ENCODE data around the gene PTGR3. TPM values are rescaled to one million over a fixed set of nuclear protein-coding genes. Genes with fewer than 3 reads are reported as not detected.

PTGR3 gene
- total RNA-seq, 1 experiment from 2014 or later: 8.2 TPM

- intact Hi-C loops (cut with micrococcal nuclease): no loop called here
- DNase-seq (no peak), ATAC-seq (no peak)
- ChIA-PET POLR2A (ENCODE audit: unreplicated experiment) (no interaction called here), CTCF (no interaction called here)
- peaks cover 21% of the 10 kb centered on the region for H3K4me1 ChIP-seq (ENCODE audit: insufficient read depth, low read length)
- H3K4me2 ChIP-seq (ENCODE audit: low read length): no peak overlapping the region
- H3F3A ChIP-seq (ENCODE audit: low read length, unreplicated experiment): no peaks in the 10 kb centered on the region
- H3K27ac ChIP-seq (ENCODE audit: low read length): no peak overlapping the region
- no peak for TF ChIP-seq EZH2 (IDR thresholded peaks at IDR 0.05; ENCODE audit: low read length, unreplicated experiment)
- TF ChIP-seq EZH2phosphoT487 (IDR thresholded peaks at IDR 0.05; ENCODE audit: borderline replicate concordance, low read length): no peak
- TF ChIP-seq, protein P1, sequence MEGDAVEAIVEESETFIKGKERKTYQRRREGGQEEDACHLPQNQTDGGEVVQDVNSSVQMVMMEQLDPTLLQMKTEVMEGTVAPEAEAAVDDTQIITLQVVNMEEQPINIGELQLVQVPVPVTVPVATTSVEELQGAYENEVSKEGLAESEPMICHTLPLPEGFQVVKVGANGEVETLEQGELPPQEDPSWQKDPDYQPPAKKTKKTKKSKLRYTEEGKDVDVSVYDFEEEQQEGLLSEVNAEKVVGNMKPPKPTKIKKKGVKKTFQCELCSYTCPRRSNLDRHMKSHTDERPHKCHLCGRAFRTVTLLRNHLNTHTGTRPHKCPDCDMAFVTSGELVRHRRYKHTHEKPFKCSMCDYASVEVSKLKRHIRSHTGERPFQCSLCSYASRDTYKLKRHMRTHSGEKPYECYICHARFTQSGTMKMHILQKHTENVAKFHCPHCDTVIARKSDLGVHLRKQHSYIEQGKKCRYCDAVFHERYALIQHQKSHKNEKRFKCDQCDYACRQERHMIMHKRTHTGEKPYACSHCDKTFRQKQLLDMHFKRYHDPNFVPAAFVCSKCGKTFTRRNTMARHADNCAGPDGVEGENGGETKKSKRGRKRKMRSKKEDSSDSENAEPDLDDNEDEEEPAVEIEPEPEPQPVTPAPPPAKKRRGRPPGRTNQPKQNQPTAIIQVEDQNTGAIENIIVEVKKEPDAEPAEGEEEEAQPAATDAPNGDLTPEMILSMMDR (conservative IDR thresholded peaks at IDR 0.05; ENCODE audit: low read depth, low read length): no peak
- no peak overlapping the region for H3K9ac ChIP-seq (ENCODE audit: low read length)
- no peaks in the 10 kb centered on the region for H3K9me3 ChIP-seq (ENCODE audit: low read length)
- H2AFZ ChIP-seq (ENCODE audit: low read length): no peak overlapping the region
- no TSS peak for BruUV-seq (replicated peaks)
- no peaks in the 10 kb centered on the region for H3K9me2 ChIP-seq (replicated peaks; ENCODE audit: low read length)
- H3K27me3 ChIP-seq (ENCODE audit: low read length): no peaks in the 10 kb centered on the region
- no peaks in the 10 kb centered on the region for H3K36me3 ChIP-seq (ENCODE audit: low read depth, low read length)
- H3K79me2 ChIP-seq (ENCODE audit: low read length): peaks cover 55% of the 10 kb centered on the region
- no peaks in the 10 kb centered on the region for H4K20me1 ChIP-seq (ENCODE audit: low read length)
- H3K4me3 ChIP-seq (ENCODE audit: low read length): no peak overlapping the region
Observed at GRCh38 chr18:75216911-75217689, 8.2 kb upstream of the PTGR3 start.

- no peak overlapping the region for H3K4me3 ChIP-seq (ENCODE audit: low read length)
- H3K27ac ChIP-seq (ENCODE audit: low read length): no peak overlapping the region
- H3K9ac ChIP-seq (ENCODE audit: low read length): no peak overlapping the region
- intact Hi-C loops (cut with micrococcal nuclease): no loop called here
- H3K4me1 ChIP-seq (ENCODE audit: insufficient read depth, low read length): peaks cover 21% of the 10 kb centered on the region
- no peaks in the 10 kb centered on the region for H3K9me3 ChIP-seq (ENCODE audit: low read length)
- no peaks in the 10 kb centered on the region for H3K9me2 ChIP-seq (replicated peaks; ENCODE audit: low read length)
- no peaks in the 10 kb centered on the region for H3K36me3 ChIP-seq (ENCODE audit: low read depth, low read length)
- no peak for DNase-seq
- H4K20me1 ChIP-seq (ENCODE audit: low read length): no peaks in the 10 kb centered on the region
- H3K79me2 ChIP-seq (ENCODE audit: low read length): peaks cover 57% of the 10 kb centered on the region
- BruUV-seq (replicated peaks): no TSS peak
- TF ChIP-seq EZH2phosphoT487 (IDR thresholded peaks at IDR 0.05; ENCODE audit: borderline replicate concordance, low read length): no peak
- TF ChIP-seq, protein P1 (conservative IDR thresholded peaks at IDR 0.05; ENCODE audit: low read depth, low read length): no peak
- no peak for TF ChIP-seq EZH2 (IDR thresholded peaks at IDR 0.05; ENCODE audit: low read length, unreplicated experiment)
- H2AFZ ChIP-seq (ENCODE audit: low read length): no peak overlapping the region
- POLR2A ChIA-PET (ENCODE audit: unreplicated experiment): no interaction called here
- ATAC-seq: no peak
- H3K4me2 ChIP-seq (ENCODE audit: low read length): no peak overlapping the region
- no peaks in the 10 kb centered on the region for H3K27me3 ChIP-seq (ENCODE audit: low read length)
- CTCF ChIA-PET: no interaction called here
- no peaks in the 10 kb centered on the region for H3F3A ChIP-seq (ENCODE audit: low read length, unreplicated experiment)
Observed at GRCh38 chr18:75216212-75216910, 7.4 kb upstream of the PTGR3 start.

DNA sequence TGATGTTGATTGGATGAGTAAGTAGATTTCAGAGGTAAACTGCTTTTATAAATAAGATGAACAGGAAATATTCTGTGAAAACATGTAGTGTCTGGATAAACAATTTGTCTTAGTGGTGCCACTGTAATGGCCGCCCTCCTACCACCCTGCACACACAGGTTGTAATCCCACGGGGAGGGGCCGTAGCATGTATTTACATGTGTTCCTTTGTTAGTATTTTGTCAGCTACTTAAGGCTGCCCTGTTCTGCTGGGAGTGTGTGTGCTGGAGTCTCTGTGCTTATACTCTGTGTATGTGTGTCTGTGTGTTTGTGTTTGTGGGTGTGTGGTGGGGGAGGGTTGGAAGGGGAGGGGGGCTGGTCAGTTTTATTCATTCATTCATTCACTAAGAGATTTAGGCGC is 6.7 kb upstream of the PTGR3 start:
- Histone ChIP-seq H3K36me3 (ENCODE audit: low read depth, low read length) (no peaks in the 10 kb centered on the region), H4K20me1 (ENCODE audit: low read length) (no peaks in the 10 kb centered on the region), H2AFZ (ENCODE audit: low read length) (no peak overlapping the region), H3K4me1 (ENCODE audit: insufficient read depth, low read length) (peaks cover 21% of the 10 kb centered on the region), H3K27me3 (ENCODE audit: low read length) (no peaks in the 10 kb centered on the region), H3K4me3 (ENCODE audit: low read length) (no peak overlapping the region), H3K27ac (ENCODE audit: low read length) (no peak overlapping the region), H3K9me3 (ENCODE audit: low read length) (no peaks in the 10 kb centered on the region), H3K4me2 (ENCODE audit: low read length) (no peak overlapping the region), H3K79me2 (ENCODE audit: low read length) (peaks cover 57% of the 10 kb centered on the region), H3F3A (ENCODE audit: low read length, unreplicated experiment) (no peaks in the 10 kb centered on the region), H3K9ac (ENCODE audit: low read length) (no peak overlapping the region), H3K9me2 (replicated peaks; ENCODE audit: low read length) (no peaks in the 10 kb centered on the region)
- intact Hi-C loops (cut with micrococcal nuclease): no loop called here
- TF ChIP-seq, protein P1 (conservative IDR thresholded peaks at IDR 0.05; ENCODE audit: low read depth, low read length): no peak
- TF ChIP-seq EZH2phosphoT487 (IDR thresholded peaks at IDR 0.05; ENCODE audit: borderline replicate concordance, low read length) (no peak), EZH2 (IDR thresholded peaks at IDR 0.05; ENCODE audit: low read length, unreplicated experiment) (no peak)
- ATAC-seq (no peak), DNase-seq (no peak)
- CTCF ChIA-PET: no interaction called here
- no TSS peak for BruUV-seq (replicated peaks)
- POLR2A ChIA-PET (ENCODE audit: unreplicated experiment): no interaction called here
